Tibial nerve (tissue), 4 donors: ENCODE measurements around the gene CBY1.

Source experiments
- EP300 ChIP-seq, 2 donors: sonication (generic); formaldehyde crosslinking; IDR thresholded peaks; one replicate each; pipeline ENCODE4 v1.6.1; 2017; ENCODE audit warnings: antibody characterized with exemption in 2 of 2, mild to moderate bottlenecking in 1 of 2
- POLR2A ChIP-seq, 2 donors: fragments of 450-650 bp; IDR thresholded peaks; one replicate each; pipeline ENCODE4 v1.6.1; 2017; ENCODE audit warnings: antibody characterized with exemption in 2 of 2, mild to moderate bottlenecking in 2 of 2, moderate library complexity in 2 of 2
- TF ChIP-seq, protein P1 (sequence below), 5 experiments: fragments of 200-600 bp in 3 of 5; fragments of 450-650 bp in 2 of 5; sonication (generic) in 3 of 5; IDR thresholded peaks; one replicate each; pipeline ENCODE4 v1.5.1; 2016 to 2019; ENCODE audit warnings: antibody characterized with exemption in 5 of 5, mild to moderate bottlenecking in 3 of 5, moderate library complexity in 2 of 5

DNA sequence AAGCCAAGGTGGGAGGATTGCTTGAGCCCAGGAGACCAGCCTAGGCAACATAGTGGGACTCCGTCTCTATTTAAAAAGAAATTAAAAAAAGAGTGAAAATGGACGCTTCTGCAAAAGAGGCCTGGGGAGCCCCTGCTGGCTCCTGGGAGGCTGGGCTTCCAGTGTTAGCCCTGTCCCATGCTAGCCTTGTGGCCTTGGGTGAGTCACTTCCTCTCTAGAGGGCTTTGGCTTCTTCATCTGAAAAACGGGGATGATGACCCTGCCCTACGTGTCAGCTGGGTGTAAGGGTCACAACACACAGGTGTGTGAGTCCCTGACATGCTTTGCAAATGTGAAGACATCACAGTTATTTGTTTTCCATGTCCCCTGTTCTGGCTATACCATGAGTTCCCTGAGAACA lies 33.1 kb upstream of the CBY1 start:
- TF ChIP-seq, protein P1, sequence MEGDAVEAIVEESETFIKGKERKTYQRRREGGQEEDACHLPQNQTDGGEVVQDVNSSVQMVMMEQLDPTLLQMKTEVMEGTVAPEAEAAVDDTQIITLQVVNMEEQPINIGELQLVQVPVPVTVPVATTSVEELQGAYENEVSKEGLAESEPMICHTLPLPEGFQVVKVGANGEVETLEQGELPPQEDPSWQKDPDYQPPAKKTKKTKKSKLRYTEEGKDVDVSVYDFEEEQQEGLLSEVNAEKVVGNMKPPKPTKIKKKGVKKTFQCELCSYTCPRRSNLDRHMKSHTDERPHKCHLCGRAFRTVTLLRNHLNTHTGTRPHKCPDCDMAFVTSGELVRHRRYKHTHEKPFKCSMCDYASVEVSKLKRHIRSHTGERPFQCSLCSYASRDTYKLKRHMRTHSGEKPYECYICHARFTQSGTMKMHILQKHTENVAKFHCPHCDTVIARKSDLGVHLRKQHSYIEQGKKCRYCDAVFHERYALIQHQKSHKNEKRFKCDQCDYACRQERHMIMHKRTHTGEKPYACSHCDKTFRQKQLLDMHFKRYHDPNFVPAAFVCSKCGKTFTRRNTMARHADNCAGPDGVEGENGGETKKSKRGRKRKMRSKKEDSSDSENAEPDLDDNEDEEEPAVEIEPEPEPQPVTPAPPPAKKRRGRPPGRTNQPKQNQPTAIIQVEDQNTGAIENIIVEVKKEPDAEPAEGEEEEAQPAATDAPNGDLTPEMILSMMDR (IDR thresholded peaks at IDR 0.05) = no peak
- TF ChIP-seq POLR2A (IDR thresholded peaks at IDR 0.05) = no peak
- no peak for TF ChIP-seq EP300 (IDR thresholded peaks at IDR 0.05)
